T-helper 2 cell treated with Interferon-gamma antibody and Interleukin-4, amounts not matched to agents 5 μg/mL and 100 μg/mL, for 36 hours (primary cell): ENCODE measurements around the gene CCDC15.
"Not testable (repeated sequence)": the region's sequence is repeated elsewhere in the genome, so short reads cannot be mapped to it uniquely, and the experiment has no call there.

Experiments
- DNase-seq: peaks from one replicate; pipeline ENCODE4 v3.0.0; 2021; ENCODE audit warnings: low spot score
- H3K27ac Mint-ChIP-seq: one replicate; pipeline ENCODE4 v1.8.0; 2021; ENCODE audit warnings: mild to moderate bottlenecking, mixed read lengths
- H3K27me3 Mint-ChIP-seq: one replicate; pipeline ENCODE4 v1.8.0; 2021; ENCODE audit warnings: low read depth, mixed read lengths
- H3K36me3 Mint-ChIP-seq: one replicate; pipeline ENCODE4 v1.8.0; 2021; ENCODE audit warnings: low read depth, mixed read lengths
- H3K4me1 Mint-ChIP-seq: one replicate; pipeline ENCODE4 v1.8.0; 2021; ENCODE audit warnings: low read depth, mixed read lengths
- H3K4me3 Mint-ChIP-seq: one replicate; pipeline ENCODE4 v1.8.0; 2022; ENCODE audit warnings: mild to moderate bottlenecking, moderate library complexity, mixed read lengths
- H3K9me3 Mint-ChIP-seq: one replicate; pipeline ENCODE4 v1.8.0; 2021; ENCODE audit warnings: mixed read lengths

The CCDC15 gene

GRCh38 chr11:124988063-124988462 is 34.1 kb downstream of the CCDC15 start:
- no peaks in the 10 kb centered on the region for H3K27me3 Mint-ChIP-seq
- no peak for DNase-seq
- H3K36me3 Mint-ChIP-seq, result peaks cover 40% of the 10 kb centered on the region
- H3K4me3 Mint-ChIP-seq, result no peak overlapping the region
- no peak overlapping the region for H3K27ac Mint-ChIP-seq
- no peaks in the 10 kb centered on the region for H3K4me1 Mint-ChIP-seq
- peaks cover 3% of the 10 kb centered on the region for H3K9me3 Mint-ChIP-seq

GRCh38 chr11:125001079-125001778 is 47.2 kb downstream of the CCDC15 start:
- Mint-ChIP-seq H3K27ac (no peak overlapping the region), H3K27me3 (no peaks in the 10 kb centered on the region), H3K9me3 (peaks cover 36% of the 10 kb centered on the region), H3K4me3 (no peak overlapping the region), H3K36me3 (peaks cover 51% of the 10 kb centered on the region), H3K4me1 (no peaks in the 10 kb centered on the region)
- no peak for DNase-seq

- H3K4me3 Mint-ChIP-seq, result no peak overlapping the region
- H3K4me1 Mint-ChIP-seq, result no peaks in the 10 kb centered on the region
- no peaks in the 10 kb centered on the region for H3K27me3 Mint-ChIP-seq
- H3K9me3 Mint-ChIP-seq, result peaks cover 41% of the 10 kb centered on the region
- peaks cover 53% of the 10 kb centered on the region for H3K36me3 Mint-ChIP-seq
- no peak for DNase-seq
- H3K27ac Mint-ChIP-seq, result no peak overlapping the region
Measured at GRCh38 chr11:125001849-125002248, 47.8 kb downstream of the CCDC15 start.

- H3K27ac Mint-ChIP-seq, result no peak overlapping the region
- H3K36me3 Mint-ChIP-seq, result peaks cover 66% of the 10 kb centered on the region
- no peak overlapping the region for H3K4me3 Mint-ChIP-seq
- H3K27me3 Mint-ChIP-seq, result no peaks in the 10 kb centered on the region
- H3K9me3 Mint-ChIP-seq, result peaks cover 46% of the 10 kb centered on the region
- peaks cover 8% of the 10 kb centered on the region for H3K4me1 Mint-ChIP-seq
- no peak for DNase-seq
Measured at GRCh38 chr11:125005491-125005890, 51.5 kb downstream of the CCDC15 start.

- no peaks in the 10 kb centered on the region for H3K27me3 Mint-ChIP-seq
- H3K9me3 Mint-ChIP-seq, result peaks cover 6% of the 10 kb centered on the region
Measured at GRCh38 chr11:125016413-125016812, 62.4 kb downstream of the CCDC15 start.

GRCh38 chr11:125020342-125020741 is 66.3 kb downstream of the CCDC15 start:
- H3K27ac Mint-ChIP-seq, result no peak overlapping the region
- H3K27me3 Mint-ChIP-seq, result no peaks in the 10 kb centered on the region
- peaks cover 7% of the 10 kb centered on the region for H3K4me1 Mint-ChIP-seq
- H3K4me3 Mint-ChIP-seq, result no peak overlapping the region
- no peaks in the 10 kb centered on the region for H3K36me3 Mint-ChIP-seq
- H3K9me3 Mint-ChIP-seq, result no peaks in the 10 kb centered on the region
- no peak for DNase-seq

More at GRCh38 chr11:125016413-125016812, 62.4 kb downstream of the CCDC15 start:
- H3K27ac Mint-ChIP-seq, result no peak overlapping the region
- DNase-seq, result no peak
- no peak overlapping the region for H3K4me3 Mint-ChIP-seq
- H3K36me3 Mint-ChIP-seq, result peaks cover 16% of the 10 kb centered on the region
- peaks cover 7% of the 10 kb centered on the region for H3K4me1 Mint-ChIP-seq

GRCh38 chr11:125022551-125022950 is 68.5 kb downstream of the CCDC15 start:
- DNase-seq, result no peak
- H3K27ac Mint-ChIP-seq, result no peak overlapping the region
- no peaks in the 10 kb centered on the region for H3K27me3 Mint-ChIP-seq
- H3K36me3 Mint-ChIP-seq, result peaks cover 1% of the 10 kb centered on the region
- no peak overlapping the region for H3K4me3 Mint-ChIP-seq
- no peaks in the 10 kb centered on the region for H3K9me3 Mint-ChIP-seq
- H3K4me1 Mint-ChIP-seq, result no peaks in the 10 kb centered on the region

- H3K27me3 Mint-ChIP-seq, result no peaks in the 10 kb centered on the region
- DNase-seq, result no peak
Measured at GRCh38 chr11:125025968-125026367, 72.0 kb downstream of the CCDC15 start.

GRCh38 chr11:125029431-125029830 is 75.4 kb downstream of the CCDC15 start:
- H3K4me1 Mint-ChIP-seq, H3K4me3 Mint-ChIP-seq, DNase-seq, H3K27me3 Mint-ChIP-seq, H3K27ac Mint-ChIP-seq: not testable (repeated sequence)
- Mint-ChIP-seq H3K9me3 (peaks cover 25% of the 10 kb centered on the region), H3K36me3 (peaks cover 34% of the 10 kb centered on the region)

More at GRCh38 chr11:125025968-125026367, 72.0 kb downstream of the CCDC15 start:
- Mint-ChIP-seq H3K27ac (no peak overlapping the region), H3K4me1 (no peaks in the 10 kb centered on the region), H3K36me3 (peaks cover 16% of the 10 kb centered on the region), H3K9me3 (peaks cover 13% of the 10 kb centered on the region), H3K4me3 (no peak overlapping the region)

GRCh38 chr11:125036933-125037332 is 82.9 kb downstream of the CCDC15 start:
- no peaks in the 10 kb centered on the region for H3K4me1 Mint-ChIP-seq
- peaks cover 41% of the 10 kb centered on the region for H3K36me3 Mint-ChIP-seq
- H3K27ac Mint-ChIP-seq, result no peak overlapping the region
- no peaks in the 10 kb centered on the region for H3K27me3 Mint-ChIP-seq
- peaks cover 25% of the 10 kb centered on the region for H3K9me3 Mint-ChIP-seq
- no peak overlapping the region for H3K4me3 Mint-ChIP-seq
- no peak for DNase-seq

- DNase-seq, result no peak
- peaks cover 3% of the 10 kb centered on the region for H3K36me3 Mint-ChIP-seq
- peaks cover 5% of the 10 kb centered on the region for H3K9me3 Mint-ChIP-seq
- no peaks in the 10 kb centered on the region for H3K27me3 Mint-ChIP-seq
- no peak overlapping the region for H3K4me3 Mint-ChIP-seq
- no peak overlapping the region for H3K27ac Mint-ChIP-seq
- peaks cover 2% of the 10 kb centered on the region for H3K4me1 Mint-ChIP-seq
Measured at GRCh38 chr11:125049164-125049792, 95.3 kb downstream of the CCDC15 start.

GRCh38 chr11:125052047-125052446 is 98.0 kb downstream of the CCDC15 start:
- DNase-seq, result no peak
- H3K36me3 Mint-ChIP-seq, result no peaks in the 10 kb centered on the region
- H3K27me3 Mint-ChIP-seq, result no peaks in the 10 kb centered on the region
- peaks cover 2% of the 10 kb centered on the region for H3K4me1 Mint-ChIP-seq
- H3K9me3 Mint-ChIP-seq, result no peaks in the 10 kb centered on the region
- H3K4me3 Mint-ChIP-seq, result no peak overlapping the region
- H3K27ac Mint-ChIP-seq, result no peak overlapping the region

GRCh38 chr11:125053167-125053566 is 99.2 kb downstream of the CCDC15 start:
- Mint-ChIP-seq H3K27ac (no peak overlapping the region), H3K9me3 (no peaks in the 10 kb centered on the region), H3K4me3 (no peak overlapping the region), H3K36me3 (no peaks in the 10 kb centered on the region), H3K4me1 (peaks cover 2% of the 10 kb centered on the region), H3K27me3 (no peaks in the 10 kb centered on the region)
- no peak for DNase-seq

- no peak overlapping the region for H3K27ac Mint-ChIP-seq
- H3K27me3 Mint-ChIP-seq, result peaks cover 6% of the 10 kb centered on the region
- H3K9me3 Mint-ChIP-seq, result no peaks in the 10 kb centered on the region
- H3K4me1 Mint-ChIP-seq, result peaks cover 2% of the 10 kb centered on the region
- DNase-seq, result no peak
- H3K4me3 Mint-ChIP-seq, result no peak overlapping the region
- no peaks in the 10 kb centered on the region for H3K36me3 Mint-ChIP-seq
Measured at GRCh38 chr11:125055107-125055715, 101.2 kb downstream of the CCDC15 start.
